GM12892 (cell line): ENCODE data around the gene PTHLH.

Experiments
- POLR2A ChIP-seq: IDR thresholded peaks from 2 replicates; pipeline ENCODE4 v1.6.1; 2011; ENCODE audit warnings: low read depth, low read length, control low read depth
- TAF1 ChIP-seq: IDR thresholded peaks from 2 replicates; pipeline ENCODE4 v1.6.1; 2011; ENCODE audit warnings: low read depth, mild to moderate bottlenecking, control low read depth, low read length, borderline replicate concordance

DNA sequence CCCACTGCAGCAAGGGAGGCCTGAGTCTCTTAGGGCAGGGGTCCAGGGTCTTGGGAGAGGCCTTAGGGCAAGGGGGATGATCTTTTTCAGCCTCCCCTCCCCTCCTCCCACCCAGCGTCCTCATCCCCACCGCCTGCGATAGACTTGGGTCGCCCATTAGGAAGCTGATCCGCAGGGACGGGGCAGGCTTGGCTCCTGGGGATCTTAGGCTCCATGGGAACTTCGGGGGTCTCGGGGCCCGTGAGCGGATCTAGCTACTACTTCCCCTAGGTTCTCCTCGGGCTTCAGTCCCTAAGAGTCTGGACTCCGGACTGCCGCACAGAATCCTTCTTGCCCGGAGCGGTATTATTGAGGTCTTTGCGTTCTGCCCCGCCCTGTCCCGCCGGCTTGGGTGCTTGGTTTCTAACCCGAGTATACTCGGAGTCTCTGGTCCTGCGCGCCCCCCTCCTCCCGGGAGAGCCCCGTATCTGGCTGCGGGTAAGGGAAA, 2.2 kb upstream of the PTHLH start:
- TF ChIP-seq TAF1 (no peak), POLR2A (no peak)
